Hepatocyte (in vitro differentiated cells): Measurements from ENCODE around the gene GDPD5. TPM values are rescaled to one million over a fixed set of nuclear protein-coding genes. Genes with fewer than 3 reads are reported as not detected.

Experiments used
- DNase-seq: peaks from one replicate; pipeline ENCODE4 v3.0.0-alpha.2; 2016; ENCODE audit warnings: low spot score
- H2AFZ ChIP-seq: fragments of 200-600 bp; sonication (generic); 2 replicates; pipeline ENCODE4 v1.6.0; 2016; ENCODE audit warnings: antibody characterized with exemption, mild to moderate bottlenecking
- H3K27ac ChIP-seq: fragments of 200-600 bp; sonication (generic); 2 replicates; pipeline ENCODE4 v1.5.1; 2016; ENCODE audit warnings: mild to moderate bottlenecking
- H3K27me3 ChIP-seq: fragments of 200-600 bp; sonication (generic); 2 replicates; pipeline ENCODE4 v1.6.1; 2016
- H3K36me3 ChIP-seq: fragments of 200-600 bp; sonication (generic); replicated peaks from 2 replicates; pipeline ENCODE4 v1.5.1; 2016; ENCODE audit warnings: low read depth; ENCODE audit not compliant: insufficient read depth
- H3K4me1 ChIP-seq: fragments of 200-600 bp; sonication (generic); 2 replicates; pipeline ENCODE4 v1.5.1; 2016; ENCODE audit warnings: mild to moderate bottlenecking, moderate library complexity; ENCODE audit not compliant: insufficient read depth
- H3K4me2 ChIP-seq: fragments of 200-600 bp; sonication (generic); 2 replicates; pipeline ENCODE4 v1.6.0; 2016
- H3K4me3 ChIP-seq: fragments of 200-600 bp; sonication (generic); 2 replicates; pipeline ENCODE4 v1.5.1; 2016; ENCODE audit warnings: mild to moderate bottlenecking
- H3K79me2 ChIP-seq: fragments of 200-600 bp; sonication (generic); 2 replicates; pipeline ENCODE4 v1.6.0; 2017; ENCODE audit warnings: mild to moderate bottlenecking
- H3K9me2 ChIP-seq: fragments of 200-600 bp; sonication (generic); replicated peaks from 2 replicates; pipeline ENCODE4 v1.6.0; 2017; ENCODE audit warnings: mild to moderate bottlenecking; ENCODE audit not compliant: insufficient read depth
- H3K9me3 ChIP-seq: fragments of 200-600 bp; sonication (generic); 2 replicates; pipeline ENCODE4 v1.5.1; 2016; ENCODE audit warnings: low read depth, mild to moderate bottlenecking
- H4K20me1 ChIP-seq: fragments of 200-600 bp; sonication (generic); 2 replicates; pipeline ENCODE4 v1.6.0; 2016; ENCODE audit warnings: mild to moderate bottlenecking; ENCODE audit not compliant: insufficient read depth, poor library complexity, severe bottlenecking
- EZH2 ChIP-seq: fragments of 200-600 bp; sonication (generic); IDR thresholded peaks from 2 replicates; pipeline ENCODE4 v1.6.1; 2016; ENCODE audit warnings: antibody characterized with exemption, mild to moderate bottlenecking, borderline replicate concordance
- EZH2phosphoT487 ChIP-seq: fragments of 200-600 bp; sonication (generic); IDR thresholded peaks from one replicate; pipeline ENCODE4 v1.6.1; 2018; ENCODE audit warnings: antibody characterized with exemption, mild to moderate bottlenecking, low read depth, moderate library complexity; ENCODE audit not compliant: unreplicated experiment, severe bottlenecking
- WGBS: methylation state at CpG from one replicate; pipeline ENCODE4 v1.1.6; 2016; ENCODE audit warnings: low lambda C conversion rate; ENCODE audit errors: missing lambda C conversion rate; 5-methylcytosine and 5-hydroxymethylcytosine counted together
- polyA plus RNA-seq: library from polyadenylated mRNA; unstranded; fragments of >200 nt; fragmentation: Nextera tagmentation; extraction: Ambion mirVana; gene quantifications from 2 replicates; pipeline ENCODE4 v1.2.1, GENCODE V29; 2016
- total RNA-seq: library from RNA; depleted of rRNA; stranded (reverse); fragments of >200 nt; gene quantifications from 2 replicates; pipeline ENCODE4 v1.2.3, GENCODE V29; 2014
- TF ChIP-seq, protein P1 (sequence below): fragments of 200-600 bp; sonication (generic); IDR thresholded peaks from 2 replicates; pipeline ENCODE4 v1.5.1; 2016; ENCODE audit warnings: antibody characterized with exemption, mild to moderate bottlenecking; ENCODE audit not compliant: poor library complexity

GDPD5 gene
- total and polyA plus RNA-seq, 2 experiments from 2014 or later, result 5.2 to 8.9 TPM

DNA sequence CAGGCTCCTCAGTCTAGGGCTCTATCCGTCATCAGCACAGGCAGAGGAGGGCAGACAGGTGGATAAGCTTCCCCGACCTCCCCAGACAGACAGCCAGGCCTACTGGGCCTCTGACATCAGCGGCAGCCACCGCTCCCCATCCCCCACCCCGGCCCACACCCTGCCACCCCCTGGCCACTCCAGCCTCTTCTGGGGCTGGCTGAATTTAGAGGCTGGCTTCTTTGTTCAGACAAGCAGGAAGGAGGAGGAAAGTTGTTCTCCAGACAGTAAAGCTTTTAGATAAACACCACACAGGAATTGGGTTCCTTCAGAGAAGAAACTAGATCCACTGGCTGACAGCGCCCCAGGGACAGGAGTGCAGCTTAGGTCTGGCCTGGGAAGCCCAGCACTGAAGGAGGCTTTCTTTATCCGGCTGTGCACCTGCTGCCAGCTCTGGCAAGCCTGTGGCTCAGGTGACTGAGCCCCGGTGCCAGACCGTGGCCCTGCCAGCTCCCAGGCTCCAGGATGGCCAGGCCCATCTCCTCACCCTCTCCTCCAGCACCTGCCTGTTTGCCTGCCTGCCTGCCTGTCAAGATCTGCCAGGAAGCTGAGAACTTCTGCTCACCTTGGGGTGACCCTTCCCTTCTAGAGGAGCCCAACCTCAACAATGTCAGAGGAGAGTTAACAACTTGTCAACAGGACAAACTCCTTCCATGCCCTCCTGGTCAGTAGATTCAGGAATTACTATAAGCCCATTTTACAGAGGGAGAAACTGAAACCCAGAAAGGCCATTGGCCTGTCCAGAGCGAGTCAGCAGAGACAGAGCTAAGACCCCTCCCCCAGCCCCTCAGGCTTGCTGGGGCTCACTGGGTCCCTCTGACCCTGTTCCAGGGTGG is 48.8 kb downstream of the GDPD5 start:
- Histone ChIP-seq H3K27ac (peak overlapping the region; percentile 9), H3K9me2 (no peaks in the 10 kb centered on the region), H3K79me2 (no peaks in the 10 kb centered on the region), H2AFZ (no peak overlapping the region), H4K20me1 (no peaks in the 10 kb centered on the region), H3K4me3 (no peak overlapping the region), H3K36me3 (no peaks in the 10 kb centered on the region), H3K4me2 (no peak overlapping the region), H3K27me3 (no peaks in the 10 kb centered on the region), H3K4me1 (no peaks in the 10 kb centered on the region), H3K9me3 (no peaks in the 10 kb centered on the region)
- TF ChIP-seq, protein P1, sequence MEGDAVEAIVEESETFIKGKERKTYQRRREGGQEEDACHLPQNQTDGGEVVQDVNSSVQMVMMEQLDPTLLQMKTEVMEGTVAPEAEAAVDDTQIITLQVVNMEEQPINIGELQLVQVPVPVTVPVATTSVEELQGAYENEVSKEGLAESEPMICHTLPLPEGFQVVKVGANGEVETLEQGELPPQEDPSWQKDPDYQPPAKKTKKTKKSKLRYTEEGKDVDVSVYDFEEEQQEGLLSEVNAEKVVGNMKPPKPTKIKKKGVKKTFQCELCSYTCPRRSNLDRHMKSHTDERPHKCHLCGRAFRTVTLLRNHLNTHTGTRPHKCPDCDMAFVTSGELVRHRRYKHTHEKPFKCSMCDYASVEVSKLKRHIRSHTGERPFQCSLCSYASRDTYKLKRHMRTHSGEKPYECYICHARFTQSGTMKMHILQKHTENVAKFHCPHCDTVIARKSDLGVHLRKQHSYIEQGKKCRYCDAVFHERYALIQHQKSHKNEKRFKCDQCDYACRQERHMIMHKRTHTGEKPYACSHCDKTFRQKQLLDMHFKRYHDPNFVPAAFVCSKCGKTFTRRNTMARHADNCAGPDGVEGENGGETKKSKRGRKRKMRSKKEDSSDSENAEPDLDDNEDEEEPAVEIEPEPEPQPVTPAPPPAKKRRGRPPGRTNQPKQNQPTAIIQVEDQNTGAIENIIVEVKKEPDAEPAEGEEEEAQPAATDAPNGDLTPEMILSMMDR, result no peak
- TF ChIP-seq EZH2phosphoT487 (no peak), EZH2 (no peak)
- 58% methylated on average over 8 of the region's 10 CpGs for WGBS
- DNase-seq, result no peak

DNA sequence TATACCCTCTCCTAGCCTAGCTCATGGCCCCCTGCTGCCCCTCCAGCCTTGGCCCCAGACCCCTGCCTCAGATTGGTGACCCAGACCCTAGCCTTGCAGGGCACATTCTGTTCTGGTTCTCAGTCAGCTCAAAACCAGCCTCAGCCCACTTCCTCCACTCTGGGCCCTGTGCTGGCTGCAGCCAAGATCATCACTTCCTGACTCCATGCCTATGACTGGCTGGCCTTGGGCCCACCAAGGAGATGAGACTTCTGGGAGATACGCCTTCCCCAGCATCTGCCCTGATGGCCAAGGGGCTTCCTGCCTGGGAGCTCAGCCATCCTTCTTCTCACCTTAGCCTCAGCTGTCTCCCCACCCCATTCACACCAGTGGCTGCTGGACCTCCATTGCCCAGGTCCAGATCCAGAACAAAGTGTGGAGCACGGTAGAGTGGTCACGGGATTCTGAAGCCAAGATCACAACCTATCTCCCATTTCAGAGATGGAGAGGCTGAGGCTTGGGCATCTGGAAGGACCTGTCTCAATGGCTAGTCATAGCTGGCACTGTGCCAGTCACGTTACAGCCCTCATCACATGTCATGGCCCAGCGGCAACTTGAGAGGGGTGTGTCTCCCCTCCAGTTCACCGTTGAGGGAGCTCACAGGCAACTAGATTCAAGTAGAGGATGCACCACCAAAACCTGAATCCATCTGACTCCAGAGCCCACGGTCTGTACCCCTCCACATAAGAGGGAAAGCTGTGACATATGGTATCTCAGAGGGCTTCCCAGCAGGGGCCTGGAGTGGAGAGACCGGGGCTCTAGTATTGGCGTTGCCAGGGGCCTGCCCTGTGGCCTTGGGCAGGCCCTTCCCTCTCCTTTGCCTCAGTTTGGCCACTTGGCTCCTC is 49.7 kb downstream of the GDPD5 start:
- Histone ChIP-seq H3K79me2 (no peaks in the 10 kb centered on the region), H3K9me3 (no peaks in the 10 kb centered on the region), H3K9me2 (no peaks in the 10 kb centered on the region), H3K4me1 (no peaks in the 10 kb centered on the region), H2AFZ (no peak overlapping the region), H3K36me3 (no peaks in the 10 kb centered on the region), H3K27me3 (no peaks in the 10 kb centered on the region), H3K27ac (no peak overlapping the region), H3K4me3 (no peak overlapping the region), H4K20me1 (no peaks in the 10 kb centered on the region), H3K4me2 (no peak overlapping the region)
- WGBS, result 89% methylated on average over 9 of the region's 9 CpGs
- no peak for DNase-seq
- TF ChIP-seq, protein P1, result no peak
- TF ChIP-seq EZH2phosphoT487 (no peak), EZH2 (no peak)

DNA sequence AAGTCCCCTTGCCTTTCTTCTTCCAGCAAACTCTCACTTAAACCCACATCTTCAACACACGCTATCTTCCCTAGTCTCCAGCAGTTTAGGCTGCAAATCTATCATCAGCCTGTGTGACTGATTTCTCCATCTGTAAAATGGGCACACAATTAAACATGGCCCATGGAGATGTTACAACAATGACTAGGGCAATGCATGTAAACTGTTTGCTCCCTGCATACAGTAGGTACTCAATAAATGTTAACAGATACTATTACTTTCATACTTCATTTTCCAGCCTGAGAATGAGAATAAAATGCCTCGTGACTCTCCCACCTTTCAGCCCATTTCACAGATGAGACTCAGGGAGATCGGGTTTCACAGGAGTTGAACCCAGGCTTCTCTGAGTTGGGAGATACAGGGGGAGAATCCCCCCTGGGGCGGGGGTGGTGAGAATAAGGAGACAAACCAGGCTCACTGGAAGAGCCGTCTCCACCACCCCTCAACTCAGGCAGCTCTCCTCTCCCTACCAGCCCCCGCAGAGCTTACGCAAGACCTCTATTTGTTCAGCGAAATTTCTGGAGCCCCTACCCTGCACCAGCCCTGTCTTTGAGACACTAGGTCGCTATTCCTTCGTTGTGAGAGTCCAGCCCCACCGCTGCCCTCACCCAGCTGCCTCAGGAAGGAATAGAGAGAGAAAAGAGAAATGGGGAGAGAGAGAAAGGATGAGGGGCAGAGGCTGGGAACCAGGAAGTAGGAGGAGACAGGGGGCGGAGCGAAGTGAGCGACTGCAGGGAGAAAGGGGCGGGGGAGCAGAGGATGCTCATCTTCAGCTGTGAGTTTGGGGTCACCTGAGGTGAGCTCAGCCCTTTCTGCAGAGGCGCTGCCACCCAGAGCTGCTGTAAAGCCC is 50.6 kb downstream of the GDPD5 start:
- H3K27ac ChIP-seq, result no peak overlapping the region
- H4K20me1 ChIP-seq, result no peaks in the 10 kb centered on the region
- H3K4me3 ChIP-seq, result no peak overlapping the region
- WGBS, result 43% methylated on average over 14 of the region's 16 CpGs
- H3K9me3 ChIP-seq, result no peaks in the 10 kb centered on the region
- peak overlapping the region; percentile 45 for H2AFZ ChIP-seq
- H3K79me2 ChIP-seq, result no peaks in the 10 kb centered on the region
- no peaks in the 10 kb centered on the region for H3K36me3 ChIP-seq
- H3K4me2 ChIP-seq, result peak overlapping the region; percentile 67
- peak; percentile 59 for DNase-seq
- H3K9me2 ChIP-seq, result no peaks in the 10 kb centered on the region
- H3K27me3 ChIP-seq, result no peaks in the 10 kb centered on the region
- TF ChIP-seq, protein P1, result no peak
- H3K4me1 ChIP-seq, result no peaks in the 10 kb centered on the region
